Natural killer cell (primary cell): ENCODE results near the gene EBF3. TPM values are rescaled to one million over a fixed set of nuclear protein-coding genes. Genes with fewer than 3 reads are reported as not detected.

ENCODE experiments used
- ATAC-seq, 3 donors: fragments of 150-1000 bp in 2 of 3; fragments of 200-7000 bp in 1 of 3; cut with Tn5 transposase; 1 replicate in 1 of 3; 2 replicates in 2 of 3; pipeline ENCODE4 v1.10.0; 2021; ENCODE audit warnings: mild to moderate bottlenecking in 2 of 3, moderate library complexity in 2 of 3
- DNase-seq, 2 donors: peaks; one replicate each; pipeline versions ENCODE4 v3.0.0 to v3.0.0-alpha.2; 2013 to 2021; ENCODE audit warnings: mixed read lengths in 1 of 2
- H3K27ac ChIP-seq: one replicate; pipeline ENCODE4 v1.5.1; 2013; ENCODE audit warnings: mild to moderate bottlenecking, low read length
- H3K27me3 ChIP-seq: one replicate; pipeline ENCODE4 v1.6.1; 2013; ENCODE audit warnings: low read length; ENCODE audit not compliant: control insufficient read depth, insufficient read depth
- H3K36me3 ChIP-seq: one replicate; pipeline ENCODE4 v1.6.1; 2013; ENCODE audit warnings: low read length; ENCODE audit not compliant: control insufficient read depth, insufficient read depth
- H3K4me1 ChIP-seq: one replicate; pipeline ENCODE4 v1.6.1; 2013; ENCODE audit warnings: low read length; ENCODE audit not compliant: control insufficient read depth, insufficient read depth
- H3K4me3 ChIP-seq: one replicate; pipeline ENCODE4 v1.5.1; 2013; ENCODE audit warnings: low read length
- H3K9me3 ChIP-seq: one replicate; pipeline ENCODE4 v1.6.1; 2013; ENCODE audit warnings: low read length; ENCODE audit not compliant: control insufficient read depth, insufficient read depth
- H3K27ac Mint-ChIP-seq, 2 donors: one replicate each; pipeline ENCODE4 v1.8.0; 2022; ENCODE audit warnings: mild to moderate bottlenecking in 2 of 2, mixed read lengths in 2 of 2, moderate library complexity in 1 of 2
- H3K27me3 Mint-ChIP-seq, 2 donors: one replicate each; pipeline ENCODE4 v1.8.0; 2022; ENCODE audit warnings: low read depth in 2 of 2, mixed read lengths in 2 of 2
- H3K36me3 Mint-ChIP-seq: one replicate; pipeline ENCODE4 v1.8.0; 2022; ENCODE audit warnings: mixed read lengths
- H3K4me1 Mint-ChIP-seq, 2 donors: one replicate each; pipeline ENCODE4 v1.8.0; 2022; ENCODE audit warnings: mixed read lengths in 2 of 2
- H3K4me3 Mint-ChIP-seq: one replicate; pipeline ENCODE4 v1.8.0; 2022; ENCODE audit warnings: mild to moderate bottlenecking, moderate library complexity, mixed read lengths
- H3K9me3 Mint-ChIP-seq, 2 donors: one replicate each; pipeline ENCODE4 v1.8.0; 2022; ENCODE audit warnings: mixed read lengths in 2 of 2
- CTCF ChIP-seq: fragments of 200-600 bp; IDR thresholded peaks from one replicate; pipeline ENCODE4 v1.8.0; 2022; ENCODE audit warnings: antibody characterized with exemption
- WGBS: methylation state at CpG from one replicate; pipeline ENCODE4 v1.1.7; 2013; ENCODE audit warnings: missing lambda C conversion rate; ENCODE audit not compliant: insufficient coverage; 5-methylcytosine and 5-hydroxymethylcytosine counted together
- intact Hi-C: fragments of 100-400 bp; cut with micrococcal nuclease; formaldehyde crosslinking; loops from one replicate; pipeline ENCODE4 v1.14.2; 2022
- total RNA-seq, 4 donors: library from RNA; stranded (reverse); fragments of 120-200 nt in 1 of 4; gene quantifications; one replicate each; pipeline versions ENCODE4 v1.2.3 to v1.2.4, GENCODE V29; 2013 to 2022

Gene EBF3
- total RNA-seq, 3 donors from 2014 or later (not counting 1 experiment from before 2014, with no cell fraction given) = not detected

- H3K27ac ChIP-seq = no peak overlapping the region
- H3K27me3 ChIP-seq = no peaks in the 10 kb centered on the region
- Mint-ChIP-seq H3K9me3 (peaks cover 0 to 2% of the 10 kb centered on the region in 2 donors), H3K27ac (no peak overlapping the region), H3K4me1 (peaks cover 3 to 8% of the 10 kb centered on the region in 2 donors), H3K36me3 (no peaks in the 10 kb centered on the region), H3K27me3 (no peaks in the 10 kb centered on the region), H3K4me3 (no peak overlapping the region)
- H3K4me1 ChIP-seq = no peaks in the 10 kb centered on the region
- DNase-seq (no peak), ATAC-seq (no peak)
- WGBS = 97% methylated on average over 17 of the region's 17 CpGs
- intact Hi-C loops = no loop called here
- H3K4me3 ChIP-seq = no peak overlapping the region
- no peak for TF ChIP-seq CTCF
- H3K36me3 ChIP-seq = no peaks in the 10 kb centered on the region
- H3K9me3 ChIP-seq = peaks cover 14% of the 10 kb centered on the region
These were observed 173.2 kb downstream of the EBF3 start for GRCh38 chr10:129790715-129791446.

GRCh38 chr10:129788215-129788614 lies 175.9 kb downstream of the EBF3 start:
- no peak for TF ChIP-seq CTCF
- no peak overlapping the region for H3K4me3 ChIP-seq
- intact Hi-C loops = no loop called here
- no peak for ATAC-seq
- H3K27me3 Mint-ChIP-seq = no peaks in the 10 kb centered on the region
- peaks cover 7 to 9% of the 10 kb centered on the region in 2 donors for H3K4me1 Mint-ChIP-seq
- H3K9me3 ChIP-seq = peaks cover 9% of the 10 kb centered on the region
- WGBS = 83% methylated on average over 10 of the region's 10 CpGs
- no peaks in the 10 kb centered on the region for H3K4me1 ChIP-seq
- H3K36me3 ChIP-seq = no peaks in the 10 kb centered on the region
- H3K27ac Mint-ChIP-seq = no peak overlapping the region
- H3K27me3 ChIP-seq = no peaks in the 10 kb centered on the region
- no peak overlapping the region for H3K4me3 Mint-ChIP-seq
- no peaks in the 10 kb centered on the region for H3K9me3 Mint-ChIP-seq
- no peak for DNase-seq
- H3K36me3 Mint-ChIP-seq = no peaks in the 10 kb centered on the region
- no peak overlapping the region for H3K27ac ChIP-seq

- DNase-seq (no peak), ATAC-seq (no peak)
- Mint-ChIP-seq H3K9me3 (no peaks in the 10 kb centered on the region), H3K27ac (no peak overlapping the region), H3K4me3 (no peak overlapping the region), H3K27me3 (no peaks in the 10 kb centered on the region), H3K4me1 (peaks cover 7 to 9% of the 10 kb centered on the region in 2 donors), H3K36me3 (no peaks in the 10 kb centered on the region)
- Histone ChIP-seq H3K27ac (no peak overlapping the region), H3K4me3 (no peak overlapping the region), H3K9me3 (peaks cover 9% of the 10 kb centered on the region), H3K4me1 (no peaks in the 10 kb centered on the region), H3K27me3 (no peaks in the 10 kb centered on the region), H3K36me3 (no peaks in the 10 kb centered on the region)
- intact Hi-C loops = no loop called here
- WGBS = 97% methylated on average over 5 of the region's 5 CpGs
- no peak for TF ChIP-seq CTCF
These were observed 176.5 kb downstream of the EBF3 start for GRCh38 chr10:129787557-129787956.

- Mint-ChIP-seq H3K9me3 (no peaks in the 10 kb centered on the region), H3K27ac (no peak overlapping the region), H3K36me3 (no peaks in the 10 kb centered on the region), H3K4me1 (peaks cover 7 to 9% of the 10 kb centered on the region in 2 donors), H3K4me3 (no peak overlapping the region), H3K27me3 (no peaks in the 10 kb centered on the region)
- H3K27me3 ChIP-seq = no peaks in the 10 kb centered on the region
- no peak overlapping the region for H3K4me3 ChIP-seq
- intact Hi-C loops = no loop called here
- peaks cover 4% of the 10 kb centered on the region for H3K9me3 ChIP-seq
- no peaks in the 10 kb centered on the region for H3K36me3 ChIP-seq
- no peaks in the 10 kb centered on the region for H3K4me1 ChIP-seq
- ATAC-seq = no peak
- 95% methylated on average over 10 of the region's 10 CpGs for WGBS
- DNase-seq = no peak
- no peak overlapping the region for H3K27ac ChIP-seq
- no peak for TF ChIP-seq CTCF
These were observed 177.9 kb downstream of the EBF3 start for GRCh38 chr10:129786216-129786615.
